ENCODE measurements around the gene LCN12.
"Not testable (repeated sequence)": the region's sequence is repeated elsewhere in the genome, so short reads cannot be mapped to it uniquely, and the experiment has no call there.

The LCN12 gene

GRCh38 chr9:136997830-136998234 is 45.8 kb downstream of the LCN12 start:
- ATAC-seq (replicated peaks) = no peak
- H3K4me1 Mint-ChIP-seq = peaks cover 34 to 62% of the 10 kb centered on the region in 2 donors

GRCh38 chr9:137000177-137000930 is 48.3 kb downstream of the LCN12 start:
- H3K27me3 Mint-ChIP-seq = peaks cover 3 to 22% of the 10 kb centered on the region in 2 donors
- peak overlapping the region; percentile 15 to 44 for H3K4me3 Mint-ChIP-seq
- peaks cover 0 to 3% of the 10 kb centered on the region in 2 donors for H3K36me3 Mint-ChIP-seq
- ATAC-seq (replicated peaks) (peak; percentile 80 to 86), DNase-seq (no peak)
- H3K4me1 Mint-ChIP-seq = peaks cover 29 to 49% of the 10 kb centered on the region in 2 donors
- peaks cover 4 to 5% of the 10 kb centered on the region in 2 donors for H3K9me3 Mint-ChIP-seq
- peak overlapping the region; percentile 83 for H3K27ac Mint-ChIP-seq

More at GRCh38 chr9:136997830-136998234, 45.8 kb downstream of the LCN12 start:
- peak overlapping the region; percentile 15 for H3K27ac Mint-ChIP-seq
- DNase-seq = no peak
- H3K9me3 Mint-ChIP-seq = no peaks in the 10 kb centered on the region
- H3K4me3 Mint-ChIP-seq = peak overlapping the region; percentile 1 to 3
- H3K27me3 Mint-ChIP-seq = peaks cover 0 to 22% of the 10 kb centered on the region in 2 donors
- H3K36me3 Mint-ChIP-seq = peaks cover 8 to 18% of the 10 kb centered on the region in 2 donors

DNA sequence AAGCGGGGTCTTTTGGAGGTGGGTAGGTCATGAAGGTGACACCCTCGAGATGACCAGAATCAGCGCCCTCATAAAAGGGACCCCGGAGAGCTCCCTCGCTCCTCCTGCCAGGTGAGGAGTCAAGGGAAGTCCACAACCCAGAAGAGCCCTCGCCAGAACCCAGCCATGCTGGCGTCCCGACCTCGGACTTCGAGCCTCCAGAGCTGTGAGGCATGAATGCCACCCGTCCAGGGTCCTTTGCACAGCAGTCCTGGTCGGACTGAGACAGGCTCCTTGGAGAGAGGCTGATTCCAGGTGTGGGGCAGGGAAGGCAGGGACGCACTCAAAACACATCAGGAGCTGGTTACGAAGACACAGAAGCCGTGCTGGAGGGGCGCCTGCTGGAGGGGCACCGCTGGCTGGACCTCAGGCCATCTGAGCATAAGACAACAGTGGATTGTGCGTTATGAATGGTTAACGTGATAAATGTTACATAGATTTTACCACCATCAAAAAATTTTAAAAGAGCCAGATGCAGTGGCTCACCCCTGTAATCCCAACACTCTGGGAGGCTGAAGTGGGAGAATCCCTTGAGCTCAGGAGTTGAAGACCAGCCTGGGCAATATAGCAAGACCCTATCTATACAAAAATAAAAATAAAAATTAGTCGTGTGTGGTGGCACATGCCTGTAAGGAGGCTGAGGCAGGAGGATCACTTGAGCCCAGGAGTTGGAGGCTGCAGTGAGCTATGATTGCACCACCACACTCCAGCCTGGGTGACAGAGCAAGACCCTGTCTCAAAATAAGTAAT is 50.0 kb downstream of the LCN12 start:
- Mint-ChIP-seq H3K4me3 (no peak overlapping the region), H3K27ac (no peak overlapping the region), H3K4me1 (peaks cover 24 to 43% of the 10 kb centered on the region in 2 donors), H3K9me3 (peaks cover 4 to 5% of the 10 kb centered on the region in 2 donors), H3K27me3 (peaks cover 3 to 13% of the 10 kb centered on the region in 2 donors), H3K36me3 (no peaks in the 10 kb centered on the region)
- no peak for DNase-seq
- no peak for ATAC-seq (replicated peaks)

DNA sequence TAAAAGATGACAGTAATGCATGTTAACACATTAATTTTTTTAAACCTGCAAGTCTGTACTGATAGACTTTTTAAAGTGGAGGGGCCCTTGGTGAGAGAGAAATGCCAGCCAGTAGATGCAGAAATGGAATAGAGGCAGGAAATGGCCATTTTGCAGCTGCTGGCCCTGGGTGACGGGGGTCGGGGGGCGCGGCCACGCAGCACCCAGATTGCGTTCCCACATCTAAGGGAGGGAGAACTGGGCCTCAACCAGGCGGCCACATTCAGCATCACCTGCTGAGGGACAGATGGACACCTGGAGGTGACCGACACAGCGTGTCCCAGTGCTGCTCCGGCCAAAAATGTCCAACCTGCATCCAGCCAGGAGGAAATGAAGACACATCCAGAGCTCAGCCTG is 50.6 kb downstream of the LCN12 start:
- Mint-ChIP-seq H3K27me3 (peaks cover 3 to 8% of the 10 kb centered on the region in 2 donors), H3K36me3 (no peaks in the 10 kb centered on the region), H3K27ac (no peak overlapping the region), H3K9me3 (peaks cover 4 to 5% of the 10 kb centered on the region in 2 donors), H3K4me3 (no peak overlapping the region), H3K4me1 (peaks cover 22 to 37% of the 10 kb centered on the region in 2 donors)
- ATAC-seq (replicated peaks) = no peak
- DNase-seq = no peak

- not testable (repeated sequence) for H3K27ac Mint-ChIP-seq; DNase-seq; H3K27me3 Mint-ChIP-seq; ATAC-seq (replicated peaks); H3K9me3 Mint-ChIP-seq; H3K4me3 Mint-ChIP-seq; H3K36me3 Mint-ChIP-seq
- H3K4me1 Mint-ChIP-seq = peaks cover 12 to 24% of the 10 kb centered on the region in 2 donors
These were observed 52.2 kb downstream of the LCN12 start for GRCh38 chr9:137004285-137004684.

Measured in stimulated activated naive B cell treated with anti-CD40 and anti-IgM and Interleukin-4, amounts not matched to agents 10 μg/mL and 1 μg/mL and 100 μg/mL, for 72 hours (primary cell).